MM.1S (cell line): ENCODE measurements around the gene ELP4.

ENCODE experiments used
- DNase-seq: peaks from one replicate; pipeline ENCODE4 v3.0.0-alpha.2; 2015
- H2AFZ ChIP-seq: fragments of 300-600 bp; sonication (generic); 2 replicates; pipeline ENCODE4 v1.6.0; 2016; ENCODE audit warnings: antibody characterized with exemption, low read length
- H3F3A ChIP-seq: fragments of 300-600 bp; sonication (generic); 2 replicates; pipeline ENCODE4 v1.6.1; 2016; ENCODE audit warnings: mild to moderate bottlenecking, antibody characterized with exemption, low read length, moderate library complexity, mixed read lengths; ENCODE audit not compliant: insufficient read depth
- H3K27ac ChIP-seq: fragments of 300-600 bp; sonication (generic); 2 replicates; pipeline ENCODE4 v1.5.1; 2016; ENCODE audit warnings: mild to moderate bottlenecking, low read length
- H3K27me3 ChIP-seq: fragments of 300-600 bp; sonication (generic); replicated peaks from 2 replicates; pipeline ENCODE4 v1.6.0; 2016; ENCODE audit warnings: low read length; ENCODE audit not compliant: insufficient read depth
- H3K36me3 ChIP-seq: fragments of 300-600 bp; sonication (generic); replicated peaks from 2 replicates; pipeline ENCODE4 v1.6.1; 2016; ENCODE audit warnings: mild to moderate bottlenecking, low read length, mixed read lengths; ENCODE audit not compliant: insufficient read depth
- H3K4me1 ChIP-seq: fragments of 300-600 bp; sonication (generic); 2 replicates; pipeline ENCODE4 v1.6.1; 2016; ENCODE audit warnings: low read length, mixed read lengths
- H3K4me2 ChIP-seq: fragments of 300-600 bp; sonication (generic); 2 replicates; pipeline ENCODE4 v1.6.0; 2016; ENCODE audit warnings: low read depth, low read length
- H3K4me3 ChIP-seq: fragments of 300-600 bp; sonication (generic); 2 replicates; pipeline ENCODE4 v1.5.1; 2016; ENCODE audit warnings: low read length, mixed read lengths
- H3K79me2 ChIP-seq: fragments of 300-600 bp; sonication (generic); 2 replicates; pipeline ENCODE4 v1.6.1; 2016; ENCODE audit warnings: mixed run types, low read length, mixed read lengths
- H3K9ac ChIP-seq: fragments of 300-600 bp; sonication (generic); 2 replicates; pipeline ENCODE4 v1.6.1; 2016; ENCODE audit warnings: low read length, mixed read lengths
- H3K9me2 ChIP-seq: fragments of 300-600 bp; sonication (generic); replicated peaks from 2 replicates; pipeline ENCODE4 v1.6.1; 2016; ENCODE audit warnings: mild to moderate bottlenecking, low read length, mixed read lengths; ENCODE audit not compliant: insufficient read depth
- H3K9me3 ChIP-seq: fragments of 300-600 bp; sonication (generic); replicated peaks from 2 replicates; pipeline ENCODE4 v1.6.1; 2016; ENCODE audit warnings: mild to moderate bottlenecking, low read length, mixed read lengths; ENCODE audit not compliant: insufficient read depth
- H4K20me1 ChIP-seq: fragments of 300-600 bp; sonication (generic); 2 replicates; pipeline ENCODE4 v1.6.1; 2016; ENCODE audit warnings: mild to moderate bottlenecking, low read length, moderate library complexity, mixed read lengths; ENCODE audit not compliant: insufficient read depth
- EZH2 ChIP-seq: fragments of 300-600 bp; sonication (generic); optimal IDR thresholded peaks from 2 replicates; pipeline ENCODE3; 2017; ENCODE audit warnings: low read depth, mild to moderate bottlenecking, antibody characterized with exemption, low read length, mixed read lengths
- EZH2phosphoT487 ChIP-seq: fragments of 300-600 bp; sonication (generic); IDR thresholded peaks from 2 replicates; pipeline ENCODE4 v1.6.1; 2018; ENCODE audit warnings: antibody characterized with exemption, low read length
- TF ChIP-seq, protein P1 (sequence below): fragments of 300-600 bp; sonication (generic); IDR thresholded peaks from 2 replicates; pipeline ENCODE4 v1.5.1; 2016; ENCODE audit warnings: antibody characterized with exemption, low read length, mixed read lengths

Gene ELP4

DNA sequence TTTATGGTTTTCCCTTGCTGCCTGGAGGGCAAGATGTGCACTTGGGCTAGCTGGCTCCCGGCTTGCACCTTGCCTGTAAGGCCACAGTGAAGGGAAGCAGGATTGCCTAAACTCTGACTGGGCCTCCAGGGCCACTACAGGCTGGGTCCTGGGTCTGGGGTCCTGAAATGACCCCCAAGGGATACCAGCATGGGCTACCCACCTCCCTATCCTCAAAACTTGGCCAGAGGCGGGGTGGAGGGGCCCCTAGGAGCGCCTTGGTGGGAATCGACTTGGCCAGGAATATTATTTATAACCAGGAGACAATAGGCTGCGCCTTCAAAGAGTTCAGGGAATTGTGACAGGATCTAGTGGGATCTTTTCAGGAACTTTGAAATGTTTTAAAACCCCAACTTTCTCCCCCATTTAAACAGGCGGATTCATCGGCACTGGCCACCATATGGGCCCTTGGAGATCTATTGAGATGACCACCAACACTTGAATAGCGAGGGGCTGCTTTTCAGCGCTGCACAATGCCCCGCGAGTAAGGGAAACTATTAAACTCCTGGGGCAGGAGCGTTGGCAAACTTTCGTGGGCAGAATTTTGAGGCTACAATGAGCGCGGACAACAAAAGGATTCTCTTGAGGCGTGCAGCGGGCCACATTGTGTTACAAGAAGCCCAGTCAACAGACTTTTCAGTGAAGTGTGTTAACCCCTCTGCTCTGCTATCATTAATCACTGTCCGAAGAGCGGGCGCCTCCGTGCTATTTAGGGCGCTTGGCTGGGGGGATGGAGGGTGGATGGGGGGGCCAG, 286.3 kb downstream of the ELP4 start:
- no peak for DNase-seq

DNA sequence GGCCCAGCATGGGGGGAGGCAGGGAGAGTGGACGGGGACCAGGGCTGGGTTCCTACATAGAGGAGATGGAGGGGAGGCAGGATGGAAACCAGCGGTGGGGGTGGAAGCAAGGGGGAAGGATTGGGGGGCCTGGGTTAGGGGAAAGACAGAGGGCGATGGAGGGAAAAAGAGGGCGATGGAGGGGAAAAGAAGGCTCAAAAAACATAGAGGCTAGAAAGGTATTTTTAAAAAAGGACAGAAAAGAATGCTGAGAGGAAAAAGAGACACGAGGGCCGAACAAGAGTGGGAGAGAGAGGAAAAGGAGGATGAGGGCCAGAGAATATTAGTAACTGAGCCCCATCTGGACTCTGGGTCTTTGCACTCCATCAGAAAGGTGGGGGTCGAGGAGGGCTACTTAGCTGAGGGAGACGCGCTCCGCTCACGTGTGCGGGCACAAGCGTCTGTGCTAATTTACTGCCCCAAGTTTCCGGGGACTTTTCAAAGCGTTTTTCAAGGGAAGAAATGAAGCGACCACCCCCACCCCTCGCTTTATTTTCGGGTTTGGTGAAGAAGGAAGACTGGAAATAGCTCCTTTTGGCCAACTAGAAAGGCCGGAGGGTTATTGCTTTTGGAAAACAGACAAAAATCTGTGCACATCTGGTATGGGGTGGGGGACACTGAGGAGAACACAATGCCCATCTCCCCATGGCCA, 287.1 kb downstream of the ELP4 start:
- H3K9me3 ChIP-seq, result no peaks in the 10 kb centered on the region
- H3K4me3 ChIP-seq, result no peak overlapping the region

More for the DNA sequence above, 286.3 kb downstream of the ELP4 start:
- Histone ChIP-seq H3K27me3 (no peaks in the 10 kb centered on the region), H3K79me2 (no peaks in the 10 kb centered on the region), H3K9me3 (no peaks in the 10 kb centered on the region), H3K27ac (no peak overlapping the region), H3F3A (no peaks in the 10 kb centered on the region), H3K4me2 (no peak overlapping the region), H3K36me3 (no peaks in the 10 kb centered on the region), H3K4me3 (no peak overlapping the region), H3K4me1 (no peaks in the 10 kb centered on the region), H3K9me2 (no peaks in the 10 kb centered on the region), H4K20me1 (no peaks in the 10 kb centered on the region), H3K9ac (no peak overlapping the region), H2AFZ (no peak overlapping the region)
- TF ChIP-seq EZH2phosphoT487 (no peak), EZH2 (no peak)
- TF ChIP-seq, protein P1, sequence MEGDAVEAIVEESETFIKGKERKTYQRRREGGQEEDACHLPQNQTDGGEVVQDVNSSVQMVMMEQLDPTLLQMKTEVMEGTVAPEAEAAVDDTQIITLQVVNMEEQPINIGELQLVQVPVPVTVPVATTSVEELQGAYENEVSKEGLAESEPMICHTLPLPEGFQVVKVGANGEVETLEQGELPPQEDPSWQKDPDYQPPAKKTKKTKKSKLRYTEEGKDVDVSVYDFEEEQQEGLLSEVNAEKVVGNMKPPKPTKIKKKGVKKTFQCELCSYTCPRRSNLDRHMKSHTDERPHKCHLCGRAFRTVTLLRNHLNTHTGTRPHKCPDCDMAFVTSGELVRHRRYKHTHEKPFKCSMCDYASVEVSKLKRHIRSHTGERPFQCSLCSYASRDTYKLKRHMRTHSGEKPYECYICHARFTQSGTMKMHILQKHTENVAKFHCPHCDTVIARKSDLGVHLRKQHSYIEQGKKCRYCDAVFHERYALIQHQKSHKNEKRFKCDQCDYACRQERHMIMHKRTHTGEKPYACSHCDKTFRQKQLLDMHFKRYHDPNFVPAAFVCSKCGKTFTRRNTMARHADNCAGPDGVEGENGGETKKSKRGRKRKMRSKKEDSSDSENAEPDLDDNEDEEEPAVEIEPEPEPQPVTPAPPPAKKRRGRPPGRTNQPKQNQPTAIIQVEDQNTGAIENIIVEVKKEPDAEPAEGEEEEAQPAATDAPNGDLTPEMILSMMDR, result no peak

DNA sequence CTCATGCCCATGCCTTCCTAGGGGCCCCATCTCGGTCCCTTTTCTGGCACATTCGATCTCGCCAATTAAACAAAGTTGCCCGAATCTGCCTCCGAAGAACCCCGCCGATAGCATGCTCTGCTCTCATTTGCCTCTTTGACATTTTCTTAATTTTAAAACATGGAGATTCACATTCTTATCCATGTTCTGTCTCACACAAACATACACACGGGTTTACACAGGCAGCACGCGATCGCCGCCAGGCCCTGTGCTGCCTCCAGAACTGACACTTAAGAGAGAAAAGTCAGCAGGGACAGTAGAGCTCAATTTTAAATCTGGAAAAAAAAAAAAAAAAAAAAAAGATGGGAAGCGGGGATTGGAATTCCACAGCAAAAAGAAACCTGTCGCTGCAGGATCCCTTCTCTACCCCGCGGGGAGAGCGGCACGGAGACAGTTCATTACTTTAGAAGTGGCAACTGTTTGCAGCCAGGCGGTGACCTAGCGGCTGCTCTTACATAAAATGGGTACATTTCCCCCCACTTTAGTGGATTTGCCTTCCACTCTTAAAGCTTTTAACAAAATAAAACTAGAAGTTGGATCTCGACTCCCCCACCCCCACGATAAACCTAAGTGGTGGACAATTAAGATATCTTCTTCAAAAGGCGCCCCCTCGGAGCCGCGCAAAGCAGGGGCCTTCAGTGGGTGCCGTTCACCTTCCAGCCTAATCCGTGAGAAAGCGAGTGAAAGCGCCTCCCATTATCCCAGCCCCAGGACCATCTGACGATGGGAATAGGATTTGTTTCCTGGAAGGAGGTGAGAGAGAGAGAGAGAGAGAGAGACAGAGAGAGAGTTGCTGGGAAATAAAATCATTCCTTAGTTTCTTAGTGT, 287.9 kb downstream of the ELP4 start:
- TF ChIP-seq EZH2phosphoT487 (no peak), EZH2 (no peak)
- TF ChIP-seq, protein P1, result no peak
- Histone ChIP-seq H3K4me2 (no peak overlapping the region), H3K79me2 (no peaks in the 10 kb centered on the region), H2AFZ (no peak overlapping the region), H3K9me3 (no peaks in the 10 kb centered on the region), H3K4me3 (no peak overlapping the region), H4K20me1 (no peaks in the 10 kb centered on the region), H3K27ac (no peak overlapping the region), H3K4me1 (no peaks in the 10 kb centered on the region), H3K36me3 (no peaks in the 10 kb centered on the region), H3K9ac (no peak overlapping the region), H3F3A (no peaks in the 10 kb centered on the region), H3K9me2 (no peaks in the 10 kb centered on the region), H3K27me3 (no peaks in the 10 kb centered on the region)
- peak; percentile 1 for DNase-seq

More for the DNA sequence above, 287.1 kb downstream of the ELP4 start:
- Histone ChIP-seq H3K79me2 (no peaks in the 10 kb centered on the region), H3K27ac (no peak overlapping the region), H3F3A (no peaks in the 10 kb centered on the region), H4K20me1 (no peaks in the 10 kb centered on the region), H3K4me1 (no peaks in the 10 kb centered on the region), H3K4me2 (no peak overlapping the region), H3K9ac (no peak overlapping the region), H3K9me2 (no peaks in the 10 kb centered on the region), H3K27me3 (no peaks in the 10 kb centered on the region), H2AFZ (no peak overlapping the region), H3K36me3 (no peaks in the 10 kb centered on the region)
- no peak for DNase-seq
- TF ChIP-seq, protein P1, result no peak
- TF ChIP-seq EZH2 (no peak), EZH2phosphoT487 (no peak)
